Measurements from ENCODE around the gene MALRD1.

DNA sequence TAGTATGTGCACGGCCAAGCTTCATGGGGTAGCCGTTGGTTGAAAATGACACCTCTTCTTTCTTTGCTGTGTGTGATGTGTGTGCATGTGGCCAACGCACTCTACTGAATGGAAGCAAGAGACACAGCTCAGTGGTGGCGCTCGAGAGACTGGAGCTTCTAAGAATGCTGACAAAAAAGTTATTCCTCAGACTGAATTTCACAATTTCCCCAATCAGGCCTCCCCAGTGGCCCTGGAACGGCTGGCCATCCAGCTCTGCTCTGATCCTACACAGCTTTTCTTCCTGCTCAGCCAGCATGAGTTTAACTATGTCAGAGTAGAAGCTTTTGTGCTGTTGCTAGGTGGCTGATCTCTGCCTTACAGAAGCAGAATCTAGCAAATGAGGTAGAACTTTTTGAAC is 581.0 kb downstream of the MALRD1 start:
- TF ChIP-seq, protein P1, sequence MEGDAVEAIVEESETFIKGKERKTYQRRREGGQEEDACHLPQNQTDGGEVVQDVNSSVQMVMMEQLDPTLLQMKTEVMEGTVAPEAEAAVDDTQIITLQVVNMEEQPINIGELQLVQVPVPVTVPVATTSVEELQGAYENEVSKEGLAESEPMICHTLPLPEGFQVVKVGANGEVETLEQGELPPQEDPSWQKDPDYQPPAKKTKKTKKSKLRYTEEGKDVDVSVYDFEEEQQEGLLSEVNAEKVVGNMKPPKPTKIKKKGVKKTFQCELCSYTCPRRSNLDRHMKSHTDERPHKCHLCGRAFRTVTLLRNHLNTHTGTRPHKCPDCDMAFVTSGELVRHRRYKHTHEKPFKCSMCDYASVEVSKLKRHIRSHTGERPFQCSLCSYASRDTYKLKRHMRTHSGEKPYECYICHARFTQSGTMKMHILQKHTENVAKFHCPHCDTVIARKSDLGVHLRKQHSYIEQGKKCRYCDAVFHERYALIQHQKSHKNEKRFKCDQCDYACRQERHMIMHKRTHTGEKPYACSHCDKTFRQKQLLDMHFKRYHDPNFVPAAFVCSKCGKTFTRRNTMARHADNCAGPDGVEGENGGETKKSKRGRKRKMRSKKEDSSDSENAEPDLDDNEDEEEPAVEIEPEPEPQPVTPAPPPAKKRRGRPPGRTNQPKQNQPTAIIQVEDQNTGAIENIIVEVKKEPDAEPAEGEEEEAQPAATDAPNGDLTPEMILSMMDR (IDR thresholded peaks at IDR 0.05), result no peak
- no peak for TF ChIP-seq POLR2A (IDR thresholded peaks at IDR 0.05)

Data from Peyer's patch (tissue), 4 donors.